DND-41 (cell line): ENCODE results near the gene MYOM3.
"Not testable (repeated sequence)": the region's sequence is repeated elsewhere in the genome, so short reads cannot be mapped to it uniquely, and the experiment has no call there.

Experiments used
- EZH2 ChIP-seq: IDR thresholded peaks from 3 replicates; pipeline ENCODE4 v1.6.1; 2012; ENCODE audit warnings: borderline replicate concordance, low read depth, mild to moderate bottlenecking, moderate library complexity, low read length, inconsistent platforms; ENCODE audit not compliant: severe bottlenecking
- TF ChIP-seq, protein P1 (sequence below): IDR thresholded peaks from 2 replicates; pipeline ENCODE4 v1.5.1; 2012; ENCODE audit warnings: borderline replicate concordance, low read length, moderate library complexity, mild to moderate bottlenecking; ENCODE audit not compliant: poor library complexity, severe bottlenecking; ENCODE audit errors: extremely low read depth

DNA sequence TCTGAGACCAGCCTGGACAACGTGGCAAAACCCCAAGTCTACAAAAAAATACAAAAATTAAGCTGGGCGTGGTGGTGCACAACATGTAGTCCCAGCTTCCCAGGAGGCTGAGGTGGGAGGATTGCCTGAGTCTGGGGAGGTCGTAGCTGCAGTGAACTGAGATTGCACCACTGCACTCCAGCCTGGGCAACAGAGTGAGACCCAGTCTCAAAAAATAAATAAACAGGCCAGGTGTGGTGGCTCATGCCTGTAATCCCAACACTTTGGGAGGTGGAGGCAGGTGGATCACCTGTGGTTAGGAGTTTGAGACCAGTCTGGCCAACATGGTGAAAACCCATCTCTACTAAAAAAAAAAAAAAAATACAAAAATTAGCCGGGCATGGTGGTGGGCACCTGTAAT is 63.0 kb downstream of the MYOM3 start:
- TF ChIP-seq, protein P1, sequence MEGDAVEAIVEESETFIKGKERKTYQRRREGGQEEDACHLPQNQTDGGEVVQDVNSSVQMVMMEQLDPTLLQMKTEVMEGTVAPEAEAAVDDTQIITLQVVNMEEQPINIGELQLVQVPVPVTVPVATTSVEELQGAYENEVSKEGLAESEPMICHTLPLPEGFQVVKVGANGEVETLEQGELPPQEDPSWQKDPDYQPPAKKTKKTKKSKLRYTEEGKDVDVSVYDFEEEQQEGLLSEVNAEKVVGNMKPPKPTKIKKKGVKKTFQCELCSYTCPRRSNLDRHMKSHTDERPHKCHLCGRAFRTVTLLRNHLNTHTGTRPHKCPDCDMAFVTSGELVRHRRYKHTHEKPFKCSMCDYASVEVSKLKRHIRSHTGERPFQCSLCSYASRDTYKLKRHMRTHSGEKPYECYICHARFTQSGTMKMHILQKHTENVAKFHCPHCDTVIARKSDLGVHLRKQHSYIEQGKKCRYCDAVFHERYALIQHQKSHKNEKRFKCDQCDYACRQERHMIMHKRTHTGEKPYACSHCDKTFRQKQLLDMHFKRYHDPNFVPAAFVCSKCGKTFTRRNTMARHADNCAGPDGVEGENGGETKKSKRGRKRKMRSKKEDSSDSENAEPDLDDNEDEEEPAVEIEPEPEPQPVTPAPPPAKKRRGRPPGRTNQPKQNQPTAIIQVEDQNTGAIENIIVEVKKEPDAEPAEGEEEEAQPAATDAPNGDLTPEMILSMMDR = not testable (repeated sequence)
- TF ChIP-seq EZH2 = not testable (repeated sequence)
